Measurements from ENCODE around the gene ARHGEF19. TPM values are rescaled to one million over a fixed set of nuclear protein-coding genes. Genes with fewer than 3 reads are reported as not detected.

The ARHGEF19 gene
- total and polyA plus RNA-seq, 10 of the 15 experiments (the other 5 are each of a cell fraction or from before 2014, with no cell fraction given): 0.15 to 2.9 (median 0.67) TPM; not detected in 1

DNA sequence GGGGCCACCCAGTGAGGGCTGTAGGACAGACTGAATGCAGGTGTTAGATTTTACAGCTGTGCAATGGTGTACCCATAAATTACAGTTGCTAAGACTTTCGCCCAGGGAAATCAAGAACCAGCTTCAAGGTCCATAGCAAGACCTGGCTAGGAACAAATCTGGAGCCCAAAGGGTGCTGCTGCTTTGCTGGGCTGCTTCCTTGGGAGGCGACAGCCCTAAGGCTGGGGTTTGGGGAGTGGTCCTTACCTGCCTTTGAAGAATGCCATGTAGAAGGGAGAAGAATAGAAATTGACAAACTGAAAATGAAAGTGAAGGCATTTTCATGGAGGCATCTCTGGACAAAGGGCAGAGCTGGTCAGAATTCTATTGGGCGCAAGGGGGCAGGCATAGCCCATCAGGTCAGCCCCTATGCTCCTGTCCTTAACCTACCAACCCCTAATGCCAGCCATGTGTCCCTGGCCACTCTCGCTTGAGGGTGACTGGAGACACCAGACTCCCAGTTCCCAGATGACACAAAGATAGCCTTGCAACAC is 7.6 kb upstream of the ARHGEF19 start (continued):
- TF ChIP-seq, protein P1, sequence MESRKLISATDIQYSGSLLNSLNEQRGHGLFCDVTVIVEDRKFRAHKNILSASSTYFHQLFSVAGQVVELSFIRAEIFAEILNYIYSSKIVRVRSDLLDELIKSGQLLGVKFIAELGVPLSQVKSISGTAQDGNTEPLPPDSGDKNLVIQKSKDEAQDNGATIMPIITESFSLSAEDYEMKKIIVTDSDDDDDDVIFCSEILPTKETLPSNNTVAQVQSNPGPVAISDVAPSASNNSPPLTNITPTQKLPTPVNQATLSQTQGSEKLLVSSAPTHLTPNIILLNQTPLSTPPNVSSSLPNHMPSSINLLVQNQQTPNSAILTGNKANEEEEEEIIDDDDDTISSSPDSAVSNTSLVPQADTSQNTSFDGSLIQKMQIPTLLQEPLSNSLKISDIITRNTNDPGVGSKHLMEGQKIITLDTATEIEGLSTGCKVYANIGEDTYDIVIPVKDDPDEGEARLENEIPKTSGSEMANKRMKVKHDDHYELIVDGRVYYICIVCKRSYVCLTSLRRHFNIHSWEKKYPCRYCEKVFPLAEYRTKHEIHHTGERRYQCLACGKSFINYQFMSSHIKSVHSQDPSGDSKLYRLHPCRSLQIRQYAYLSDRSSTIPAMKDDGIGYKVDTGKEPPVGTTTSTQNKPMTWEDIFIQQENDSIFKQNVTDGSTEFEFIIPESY (IDR thresholded peaks at IDR 0.05): no peak
- TF ChIP-seq TARDBP (IDR thresholded peaks at IDR 0.05; ENCODE audit: borderline replicate concordance) (no peak), EGR1 (IDR thresholded peaks at IDR 0.05; ENCODE audit: borderline replicate concordance in 1 of 2, low read depth in 2 of 2, low read length in 2 of 2) (no peak), RAD21 (IDR thresholded peaks at IDR 0.05; ENCODE audit: insufficient read depth, low read depth, low read length) (no peak), SMARCA5 (IDR thresholded peaks at IDR 0.05) (no peak), TBL1XR1 (IDR thresholded peaks at IDR 0.05; ENCODE audit: low read depth, low read length) (no peak), TCF3 (IDR thresholded peaks at IDR 0.05; ENCODE audit: borderline replicate concordance, insufficient read depth, low read depth, low read length) (no peak), CHD2 (IDR thresholded peaks at IDR 0.05; ENCODE audit: borderline replicate concordance, low read depth, low read length) (no peak), SREBF1 (IDR thresholded peaks at IDR 0.05; ENCODE audit: low read length) (no peak), POLR2A (IDR thresholded peaks at IDR 0.05; ENCODE audit: low read depth, low read length) (no peak), HCFC1 (IDR thresholded peaks at IDR 0.05; ENCODE audit: low read length) (no peak)
- TF ChIP-seq, protein P2, sequence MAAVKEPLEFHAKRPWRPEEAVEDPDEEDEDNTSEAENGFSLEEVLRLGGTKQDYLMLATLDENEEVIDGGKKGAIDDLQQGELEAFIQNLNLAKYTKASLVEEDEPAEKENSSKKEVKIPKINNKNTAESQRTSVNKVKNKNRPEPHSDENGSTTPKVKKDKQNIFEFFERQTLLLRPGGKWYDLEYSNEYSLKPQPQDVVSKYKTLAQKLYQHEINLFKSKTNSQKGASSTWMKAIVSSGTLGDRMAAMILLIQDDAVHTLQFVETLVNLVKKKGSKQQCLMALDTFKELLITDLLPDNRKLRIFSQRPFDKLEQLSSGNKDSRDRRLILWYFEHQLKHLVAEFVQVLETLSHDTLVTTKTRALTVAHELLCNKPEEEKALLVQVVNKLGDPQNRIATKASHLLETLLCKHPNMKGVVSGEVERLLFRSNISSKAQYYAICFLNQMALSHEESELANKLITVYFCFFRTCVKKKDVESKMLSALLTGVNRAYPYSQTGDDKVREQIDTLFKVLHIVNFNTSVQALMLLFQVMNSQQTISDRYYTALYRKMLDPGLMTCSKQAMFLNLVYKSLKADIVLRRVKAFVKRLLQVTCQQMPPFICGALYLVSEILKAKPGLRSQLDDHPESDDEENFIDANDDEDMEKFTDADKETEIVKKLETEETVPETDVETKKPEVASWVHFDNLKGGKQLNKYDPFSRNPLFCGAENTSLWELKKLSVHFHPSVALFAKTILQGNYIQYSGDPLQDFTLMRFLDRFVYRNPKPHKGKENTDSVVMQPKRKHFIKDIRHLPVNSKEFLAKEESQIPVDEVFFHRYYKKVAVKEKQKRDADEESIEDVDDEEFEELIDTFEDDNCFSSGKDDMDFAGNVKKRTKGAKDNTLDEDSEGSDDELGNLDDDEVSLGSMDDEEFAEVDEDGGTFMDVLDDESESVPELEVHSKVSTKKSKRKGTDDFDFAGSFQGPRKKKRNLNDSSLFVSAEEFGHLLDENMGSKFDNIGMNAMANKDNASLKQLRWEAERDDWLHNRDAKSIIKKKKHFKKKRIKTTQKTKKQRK (IDR thresholded peaks at IDR 0.05; ENCODE audit: low read depth, low read length): no peak

Data from GM12878 (cell line).